ENCODE measurements around the gene EMD.
A peak's percentile ranks its signal among the peaks of the same experiment; 100 is the strongest.
"Not testable (repeated sequence)": the region's sequence is repeated elsewhere in the genome, so short reads cannot be mapped to it uniquely, and the experiment has no call there.

The EMD gene

GRCh38 chrX:154396363-154396762 lies 17.3 kb downstream of the EMD start:
- DNase-seq (ENCODE audit: low read depth in 2 of 2): not testable (repeated sequence)

GRCh38 chrX:154396973-154397887 lies 18.1 kb downstream of the EMD start:
- peak; percentile 41 to 58 for DNase-seq (ENCODE audit: low read depth in 2 of 2)

- peak; percentile 85 to 89 for DNase-seq (ENCODE audit: low read depth in 2 of 2)
Measured at GRCh38 chrX:154397888-154398667, 19.0 kb downstream of the EMD start, which contains the start of gene RPL10. RPL10 (plus strand) TSS chrX:154398377; CDS start chrX:154398520, 143 bp downstream.

GRCh38 chrX:154398668-154399526 lies 19.8 kb downstream of the EMD start:
- DNase-seq (ENCODE audit: low read depth in 2 of 2): peak; percentile 66 to 70

GRCh38 chrX:154399527-154400368 lies 20.7 kb downstream of the EMD start:
- no peak for DNase-seq (ENCODE audit: low read depth in 2 of 2)

GRCh38 chrX:154400369-154400817 lies 21.3 kb downstream of the EMD start:
- DNase-seq (ENCODE audit: low read depth in 2 of 2): not testable (repeated sequence)

- DNase-seq (ENCODE audit: low read depth in 2 of 2): no peak
Measured at GRCh38 chrX:154401045-154401799, 22.1 kb downstream of the EMD start.

GRCh38 chrX:154401918-154402621 lies 23.0 kb downstream of the EMD start:
- no peak for DNase-seq (ENCODE audit: low read depth in 2 of 2)

GRCh38 chrX:154402622-154403127 lies 23.6 kb downstream of the EMD start:
- no peak for DNase-seq (ENCODE audit: low read depth in 2 of 2)

GRCh38 chrX:154403192-154403591 lies 24.1 kb downstream of the EMD start:
- no peak for DNase-seq (ENCODE audit: low read depth in 2 of 2)

GRCh38 chrX:154403858-154404257 lies 24.8 kb downstream of the EMD start:
- no peak for DNase-seq (ENCODE audit: low read depth in 2 of 2)

GRCh38 chrX:154404625-154405192 lies 25.6 kb downstream of the EMD start:
- no peak for DNase-seq (ENCODE audit: low read depth in 2 of 2)

GRCh38 chrX:154408659-154409221 lies 29.6 kb downstream of the EMD start:
- no peak for DNase-seq (ENCODE audit: low read depth in 2 of 2)

GRCh38 chrX:154409222-154409871 lies 30.3 kb downstream of the EMD start, which contains the start of gene DNASE1L1:
DNASE1L1 (minus strand) TSS chrX:154409254; CDS start chrX:154405568, 3,686 bp downstream.
- no peak for DNase-seq (ENCODE audit: low read depth in 2 of 2)

- DNase-seq (ENCODE audit: low read depth in 2 of 2): peak in 1 of 2 donors; percentile 39
Measured at GRCh38 chrX:154411981-154412340, 32.9 kb downstream of the EMD start.

GRCh38 chrX:154412468-154412867 lies 33.4 kb downstream of the EMD start:
- no peak for DNase-seq (ENCODE audit: low read depth in 2 of 2)

- DNase-seq (ENCODE audit: low read depth in 2 of 2): no peak
Measured at GRCh38 chrX:154413142-154413541, 34.0 kb downstream of the EMD start.

GRCh38 chrX:154417157-154417556 lies 38.1 kb downstream of the EMD start:
- no peak for DNase-seq (ENCODE audit: low read depth in 2 of 2)

All from stimulated activated CD4-positive, alpha-beta T cell treated with anti-CD3 and anti-CD28 coated beads, Interleukin-15, amount 100 ng/mL, for 48 hours (primary cell).